Stomach (tissue), 9 donors: ENCODE results near the gene SOCS7. TPM values are rescaled to one million over a fixed set of nuclear protein-coding genes. Genes with fewer than 3 reads are reported as not detected.

Experiments used
- DNase-seq, 2 donors: peaks; one replicate each; pipeline versions ENCODE4 v3.0.0 to v3.0.0-alpha.2; 2013 to 2019
- H3K27ac ChIP-seq, 5 donors: fragments of 200-600 bp in 4 of 5; sonication (generic) in 4 of 5; one replicate each; pipeline ENCODE4 v1.5.1; 2013 to 2019; ENCODE audit warnings: mild to moderate bottlenecking in 1 of 5, moderate library complexity in 1 of 5
- H3K27me3 ChIP-seq, 3 donors: fragments of 200-600 bp; sonication (generic); one replicate each; pipeline ENCODE4 v1.5.1; 2017 to 2019; ENCODE audit warnings: mixed run types in 1 of 3
- H3K36me3 ChIP-seq, 4 donors: fragments of 200-600 bp; sonication (generic); 1 replicate in 3 of 4; 2 replicates in 1 of 4; pipeline ENCODE4 v1.5.1; 2016 to 2019
- H3K4me1 ChIP-seq, 4 donors: fragments of 200-600 bp; sonication (generic); one replicate each; pipeline ENCODE4 v1.5.1; 2016 to 2019
- H3K4me3 ChIP-seq, 4 donors: fragments of 200-600 bp; sonication (generic) in 3 of 4; one replicate each; pipeline ENCODE4 v1.5.1; 2016 to 2019; ENCODE audit warnings: mild to moderate bottlenecking in 1 of 4
- H3K9me3 ChIP-seq, 4 donors: fragments of 200-600 bp; sonication (generic); one replicate each; pipeline ENCODE4 v1.5.1; 2016 to 2019
- CTCF ChIP-seq, 7 experiments: fragments of 450-650 bp in 4 of 7; fragments of 200-600 bp in 3 of 7; sonication (generic) in 3 of 7; IDR thresholded peaks; one replicate each; pipeline ENCODE4 v1.5.1; 2016 to 2019; ENCODE audit warnings: antibody characterized with exemption in 7 of 7, control low read depth in 2 of 7, mild to moderate bottlenecking in 1 of 7
- EP300 ChIP-seq: sonication (generic); formaldehyde crosslinking; IDR thresholded peaks from one replicate; pipeline ENCODE4 v1.6.1; 2017; ENCODE audit warnings: antibody characterized with exemption
- POLR2A ChIP-seq, 4 donors: fragments of 450-650 bp; IDR thresholded peaks; one replicate each; pipeline ENCODE4 v1.6.1; 2016; ENCODE audit warnings: antibody characterized with exemption in 4 of 4, control low read depth in 2 of 4, mild to moderate bottlenecking in 1 of 4, moderate library complexity in 1 of 4
- POLR2AphosphoS5 ChIP-seq, 3 donors: sonication (generic); formaldehyde crosslinking; IDR thresholded peaks; one replicate each; pipeline ENCODE4 v1.6.1; 2016; ENCODE audit warnings: antibody characterized with exemption in 3 of 3
- WGBS, 5 donors: extraction: QIAGEN DNeasy Blood & Tissue Kit in 3 of 5; methylation state at CpG; one replicate each; pipeline versions ENCODE4 v1.1.5 to v1.1.7; 2013 to 2018; 5-methylcytosine and 5-hydroxymethylcytosine counted together
- intact Hi-C: fragments of 100-400 bp; cut with DNase I; formaldehyde crosslinking; loops from one replicate; pipeline ENCODE4 v1.15.1; 2023; ENCODE audit warnings: low total_unique reads
- polyA plus RNA-seq, 3 donors: library from polyadenylated mRNA; stranded (reverse); fragments of 200-250 nt; gene quantifications; one replicate each; pipeline ENCODE4 v1.2.3, GENCODE V29; 2013
- total RNA-seq, 5 donors: library from RNA; depleted of rRNA; stranded (reverse); fragments of >200 nt; gene quantifications; one replicate each; pipeline versions ENCODE4 v1.1.0 to v1.2.3, GENCODE V29; 2014 to 2016
- donor health status: healthy with polysubstance abuse.
- donor health status: Bipolar disorder and iron deficiency.
- donor health status: healthy.

SOCS7 gene
- total and polyA plus RNA-seq, 8 donors: 2.5 to 52.4 (median 11.3) TPM

- 88 to 98% (median 96%) methylated on average over 5 of the region's 5 CpGs for WGBS, 5 donors
- no peak for TF ChIP-seq POLR2AphosphoS5 (IDR thresholded peaks at IDR 0.05)
- no peak for TF ChIP-seq CTCF (IDR thresholded peaks at IDR 0.05)
- TF ChIP-seq EP300: no peak
- TF ChIP-seq POLR2A (IDR thresholded peaks at IDR 0.05): no peak
- DNase-seq: no peak
- Histone ChIP-seq H3K9me3 (no peaks in the 10 kb centered on the region), H3K36me3 (peaks cover 19 to 65% (median 58%) of the 10 kb centered on the region in 4 donors), H3K27ac (no peak overlapping the region), H3K4me3 (no peak overlapping the region), H3K4me1 (peaks cover 0 to 20% (median 8%) of the 10 kb centered on the region in 4 donors), H3K27me3 (no peaks in the 10 kb centered on the region)
- intact Hi-C loops: no loop called here
Measured at GRCh38 chr17:38363016-38363415, 11.4 kb downstream of the SOCS7 start.

GRCh38 chr17:38364741-38365140 is 13.1 kb downstream of the SOCS7 start:
- peaks cover 33 to 82% (median 76%) of the 10 kb centered on the region in 4 donors for H3K36me3 ChIP-seq

GRCh38 chr17:38369124-38369886 is 17.7 kb downstream of the SOCS7 start:
- H3K4me3 ChIP-seq: no peak overlapping the region
- peaks cover 37 to 100% (median 98%) of the 10 kb centered on the region in 4 donors for H3K36me3 ChIP-seq
- intact Hi-C loops: no loop called here
- H3K27me3 ChIP-seq: no peaks in the 10 kb centered on the region
- no peaks in the 10 kb centered on the region for H3K4me1 ChIP-seq
- H3K9me3 ChIP-seq: no peaks in the 10 kb centered on the region
- DNase-seq: no peak
- peak overlapping the region in 1 of 5 donors; percentile 16 for H3K27ac ChIP-seq
- TF ChIP-seq POLR2A (IDR thresholded peaks at IDR 0.05): no peak
- TF ChIP-seq CTCF (IDR thresholded peaks at IDR 0.05): no peak
- TF ChIP-seq EP300: no peak
- TF ChIP-seq POLR2AphosphoS5 (IDR thresholded peaks at IDR 0.05): no peak
- 40 to 75% (median 65%) methylated on average over 8 of the region's 8 CpGs for WGBS, 5 donors

More at GRCh38 chr17:38364741-38365140, 13.1 kb downstream of the SOCS7 start:
- H3K4me1 ChIP-seq: peaks cover 0 to 6% (median 0%) of the 10 kb centered on the region in 4 donors
- no peak overlapping the region for H3K27ac ChIP-seq
- DNase-seq: no peak
- H3K27me3 ChIP-seq: no peaks in the 10 kb centered on the region
- no peak overlapping the region for H3K4me3 ChIP-seq
- intact Hi-C loops: no loop called here
- 88 to 95% (median 92%) methylated on average over 8 of the region's 8 CpGs for WGBS, 5 donors
- TF ChIP-seq POLR2AphosphoS5 (IDR thresholded peaks at IDR 0.05) (no peak), CTCF (IDR thresholded peaks at IDR 0.05) (no peak), EP300 (no peak), POLR2A (IDR thresholded peaks at IDR 0.05) (no peak)
- H3K9me3 ChIP-seq: no peaks in the 10 kb centered on the region

GRCh38 chr17:38379448-38379847 is 27.8 kb downstream of the SOCS7 start:
- Histone ChIP-seq H3K4me3 (no peak overlapping the region), H3K9me3 (no peaks in the 10 kb centered on the region), H3K27ac (no peak overlapping the region), H3K27me3 (no peaks in the 10 kb centered on the region), H3K4me1 (no peaks in the 10 kb centered on the region), H3K36me3 (peaks cover 17 to 92% (median 85%) of the 10 kb centered on the region in 4 donors)
- intact Hi-C loops: no loop called here
- DNase-seq: peak in 1 of 2 donors; percentile 45
- 75 to 94% (median 88%) methylated on average over 1 of the region's 1 CpG for WGBS, 5 donors
- no peak for TF ChIP-seq CTCF (IDR thresholded peaks at IDR 0.05)
- TF ChIP-seq POLR2A (IDR thresholded peaks at IDR 0.05): no peak
- no peak for TF ChIP-seq EP300
- no peak for TF ChIP-seq POLR2AphosphoS5 (IDR thresholded peaks at IDR 0.05)
